GM21619 (cell line): ENCODE results near the gene CADPS2.

Experiments
- ATAC-seq: cut with Tn5 transposase; IDR thresholded peaks from one replicate; pipeline ENCODE4 v1.9.1; 2021; ENCODE audit not compliant: unreplicated experiment

Gene CADPS2

GRCh38 chr7:122467661-122468449 lies 418.4 kb downstream of the CADPS2 start:
- no peak for ATAC-seq

- no peak for ATAC-seq
Observed at GRCh38 chr7:122465296-122465695, 421.0 kb downstream of the CADPS2 start.

- ATAC-seq, result no peak
Observed at GRCh38 chr7:122463631-122464030, 422.6 kb downstream of the CADPS2 start.

GRCh38 chr7:122460936-122461335 lies 425.3 kb downstream of the CADPS2 start:
- no peak for ATAC-seq

- ATAC-seq, result no peak
Observed at GRCh38 chr7:122457969-122458368, 428.3 kb downstream of the CADPS2 start.

- no peak for ATAC-seq
Observed at GRCh38 chr7:122457325-122457724, 428.9 kb downstream of the CADPS2 start.

GRCh38 chr7:122454776-122455507 lies 431.3 kb downstream of the CADPS2 start:
- no peak for ATAC-seq

GRCh38 chr7:122453432-122453831 lies 432.8 kb downstream of the CADPS2 start:
- no peak for ATAC-seq

- ATAC-seq, result no peak
Observed at GRCh38 chr7:122448893-122449589, 437.2 kb downstream of the CADPS2 start.

GRCh38 chr7:122442929-122443328 lies 443.3 kb downstream of the CADPS2 start:
- ATAC-seq, result no peak

- no peak for ATAC-seq
Observed at GRCh38 chr7:122438492-122438891, 447.8 kb downstream of the CADPS2 start.

- no peak for ATAC-seq
Observed at GRCh38 chr7:122438006-122438405, 448.3 kb downstream of the CADPS2 start.

GRCh38 chr7:122433765-122434164 lies 452.5 kb downstream of the CADPS2 start:
- no peak for ATAC-seq

GRCh38 chr7:122430710-122431109 lies 455.6 kb downstream of the CADPS2 start:
- no peak for ATAC-seq

- ATAC-seq, result no peak
Observed at GRCh38 chr7:122429926-122430325, 456.3 kb downstream of the CADPS2 start.

- ATAC-seq, result no peak
Observed at GRCh38 chr7:122425731-122426130, 460.5 kb downstream of the CADPS2 start.

- ATAC-seq, result no peak
Observed at GRCh38 chr7:122423591-122423990, 462.7 kb downstream of the CADPS2 start.

GRCh38 chr7:122416336-122416735 lies 469.9 kb downstream of the CADPS2 start:
- ATAC-seq, result no peak

GRCh38 chr7:122415510-122415909 lies 470.8 kb downstream of the CADPS2 start:
- ATAC-seq, result no peak

- no peak for ATAC-seq
Observed at GRCh38 chr7:122413339-122413738, 472.9 kb downstream of the CADPS2 start.

GRCh38 chr7:122412883-122413282 lies 473.4 kb downstream of the CADPS2 start:
- ATAC-seq, result no peak

GRCh38 chr7:122412441-122412840 lies 473.8 kb downstream of the CADPS2 start:
- ATAC-seq, result no peak
